ENCODE results near the gene PSTPIP2. TPM values are rescaled to one million over a fixed set of nuclear protein-coding genes. Genes with fewer than 3 reads are reported as not detected.

Gene PSTPIP2
- total RNA-seq, 1 donor from 2014 or later: 9.1 TPM

- no peak for FAIRE-seq
- peaks cover 4% of the 10 kb centered on the region for H3K4me1 ChIP-seq (ENCODE audit: insufficient read depth, low read length)
- H3K79me2 ChIP-seq (ENCODE audit: insufficient read depth, low read length): no peaks in the 10 kb centered on the region
- no peak overlapping the region for H3K4me3 Mint-ChIP-seq (ENCODE audit: unreplicated experiment)
- no peak overlapping the region for H3K4me3 ChIP-seq (ENCODE audit: insufficient read depth, low read depth, low read length)
- H4K20me1 ChIP-seq (ENCODE audit: insufficient read depth, low read length): no peaks in the 10 kb centered on the region
- no peak overlapping the region for H3K9ac ChIP-seq (ENCODE audit: low read length)
- no peaks in the 10 kb centered on the region for H3K9me3 ChIP-seq (ENCODE audit: insufficient read depth, low read depth, low read length)
- peaks cover 58% of the 10 kb centered on the region for H3K36me3 ChIP-seq (ENCODE audit: insufficient read depth, low read length)
- H3K4me2 ChIP-seq (ENCODE audit: low read length): no peak overlapping the region
- TF ChIP-seq EZH2 (IDR thresholded peaks at IDR 0.05; ENCODE audit: insufficient read depth, low read length) (no peak), CTCF (IDR thresholded peaks at IDR 0.05; ENCODE audit: insufficient read depth, low read depth, low read length) (no peak)
- H3K4me1 Mint-ChIP-seq (ENCODE audit: low read depth, unreplicated experiment): peaks cover 6% of the 10 kb centered on the region
- no peaks in the 10 kb centered on the region for H3K9me3 Mint-ChIP-seq (ENCODE audit: unreplicated experiment)
- H3K36me3 Mint-ChIP-seq (ENCODE audit: low read depth, unreplicated experiment): peaks cover 22% of the 10 kb centered on the region
- H3K27ac Mint-ChIP-seq (ENCODE audit: unreplicated experiment): no peak overlapping the region
- DNase-seq (ENCODE audit: low read depth): no peak
- H2AFZ ChIP-seq (ENCODE audit: low read depth, low read length): no peak overlapping the region
- no peaks in the 10 kb centered on the region for H3K27me3 Mint-ChIP-seq (ENCODE audit: low read depth, unreplicated experiment)
- no peak overlapping the region for H3K27ac ChIP-seq (ENCODE audit: low read depth, low read length)
- H3K27me3 ChIP-seq (ENCODE audit: insufficient read depth, low read length): no peaks in the 10 kb centered on the region
Observed at GRCh38 chr18:45945669-45946068, 126.4 kb downstream of the PSTPIP2 start.

- H3K27ac Mint-ChIP-seq (ENCODE audit: unreplicated experiment): no peak overlapping the region
- no peaks in the 10 kb centered on the region for H4K20me1 ChIP-seq (ENCODE audit: insufficient read depth, low read length)
- TF ChIP-seq CTCF (IDR thresholded peaks at IDR 0.05; ENCODE audit: insufficient read depth, low read depth, low read length) (no peak), EZH2 (IDR thresholded peaks at IDR 0.05; ENCODE audit: insufficient read depth, low read length) (no peak)
- H3K9ac ChIP-seq (ENCODE audit: low read length): no peak overlapping the region
- peaks cover 5% of the 10 kb centered on the region for H3K4me1 ChIP-seq (ENCODE audit: insufficient read depth, low read length)
- FAIRE-seq: no peak
- peaks cover 4% of the 10 kb centered on the region for H3K4me1 Mint-ChIP-seq (ENCODE audit: low read depth, unreplicated experiment)
- peak; percentile 16 for DNase-seq (ENCODE audit: low read depth)
- H3K4me3 Mint-ChIP-seq (ENCODE audit: unreplicated experiment): no peak overlapping the region
- H3K4me3 ChIP-seq (ENCODE audit: insufficient read depth, low read depth, low read length): no peak overlapping the region
- H3K27me3 ChIP-seq (ENCODE audit: insufficient read depth, low read length): no peaks in the 10 kb centered on the region
- H3K9me3 ChIP-seq (ENCODE audit: insufficient read depth, low read depth, low read length): no peaks in the 10 kb centered on the region
- H3K79me2 ChIP-seq (ENCODE audit: insufficient read depth, low read length): no peaks in the 10 kb centered on the region
- H3K9me3 Mint-ChIP-seq (ENCODE audit: unreplicated experiment): no peaks in the 10 kb centered on the region
- no peak overlapping the region for H3K27ac ChIP-seq (ENCODE audit: low read depth, low read length)
- no peak overlapping the region for H2AFZ ChIP-seq (ENCODE audit: low read depth, low read length)
- H3K27me3 Mint-ChIP-seq (ENCODE audit: low read depth, unreplicated experiment): no peaks in the 10 kb centered on the region
- no peak overlapping the region for H3K4me2 ChIP-seq (ENCODE audit: low read length)
- peaks cover 21% of the 10 kb centered on the region for H3K36me3 Mint-ChIP-seq (ENCODE audit: low read depth, unreplicated experiment)
- peaks cover 57% of the 10 kb centered on the region for H3K36me3 ChIP-seq (ENCODE audit: insufficient read depth, low read length)
Observed at GRCh38 chr18:45940724-45941123, 131.3 kb downstream of the PSTPIP2 start.

GRCh38 chr18:45939236-45939635 lies 132.8 kb downstream of the PSTPIP2 start:
- Mint-ChIP-seq H3K36me3 (ENCODE audit: low read depth, unreplicated experiment) (peaks cover 20% of the 10 kb centered on the region), H3K9me3 (ENCODE audit: unreplicated experiment) (no peaks in the 10 kb centered on the region), H3K4me1 (ENCODE audit: low read depth, unreplicated experiment) (peaks cover 7% of the 10 kb centered on the region), H3K27ac (ENCODE audit: unreplicated experiment) (no peak overlapping the region), H3K27me3 (ENCODE audit: low read depth, unreplicated experiment) (no peaks in the 10 kb centered on the region), H3K4me3 (ENCODE audit: unreplicated experiment) (no peak overlapping the region)
- Histone ChIP-seq H3K4me1 (ENCODE audit: insufficient read depth, low read length) (peaks cover 9% of the 10 kb centered on the region), H4K20me1 (ENCODE audit: insufficient read depth, low read length) (no peaks in the 10 kb centered on the region), H3K9me3 (ENCODE audit: insufficient read depth, low read depth, low read length) (no peaks in the 10 kb centered on the region), H3K4me2 (ENCODE audit: low read length) (no peak overlapping the region), H3K36me3 (ENCODE audit: insufficient read depth, low read length) (peaks cover 51% of the 10 kb centered on the region), H2AFZ (ENCODE audit: low read depth, low read length) (no peak overlapping the region), H3K79me2 (ENCODE audit: insufficient read depth, low read length) (peaks cover 5% of the 10 kb centered on the region), H3K4me3 (ENCODE audit: insufficient read depth, low read depth, low read length) (no peak overlapping the region), H3K9ac (ENCODE audit: low read length) (no peak overlapping the region), H3K27me3 (ENCODE audit: insufficient read depth, low read length) (no peaks in the 10 kb centered on the region), H3K27ac (ENCODE audit: low read depth, low read length) (no peak overlapping the region)
- DNase-seq (ENCODE audit: low read depth): no peak
- no peak for FAIRE-seq
- TF ChIP-seq EZH2 (IDR thresholded peaks at IDR 0.05; ENCODE audit: insufficient read depth, low read length) (no peak), CTCF (IDR thresholded peaks at IDR 0.05; ENCODE audit: insufficient read depth, low read depth, low read length) (no peak)

Data from astrocyte (in vitro differentiated cells and primary cell).